Activated T-helper 2 cell treated with anti-CD3 and anti-CD28 coated beads, Interferon-gamma antibody, Interleukin-2, Interleukin-4, amounts not matched to agents 10 μg/mL and 5 μg/mL and 100 μg/mL, durations not matched to agents 14 hours and 24 hours and 36 hours (primary cell): ENCODE results near the gene KLRK1. TPM values are rescaled to one million over a fixed set of nuclear protein-coding genes. Genes with fewer than 3 reads are reported as not detected.
A peak's percentile ranks its signal among the peaks of the same experiment; 100 is the strongest.
"Not testable (repeated sequence)": the region's sequence is repeated elsewhere in the genome, so short reads cannot be mapped to it uniquely, and the experiment has no call there.

Experiments used
- DNase-seq: peaks from one replicate; pipeline ENCODE4 v3.0.0; 2021; ENCODE audit warnings: low spot score
- H3K27ac Mint-ChIP-seq: one replicate; pipeline ENCODE4 v1.8.0; 2021; ENCODE audit warnings: mixed read lengths
- H3K27me3 Mint-ChIP-seq: one replicate; pipeline ENCODE4 v1.8.0; 2021; ENCODE audit warnings: low read depth, mixed read lengths
- H3K36me3 Mint-ChIP-seq: one replicate; pipeline ENCODE4 v1.8.0; 2021; ENCODE audit warnings: low read depth, mixed read lengths
- H3K4me1 Mint-ChIP-seq: one replicate; pipeline ENCODE4 v1.8.0; 2021; ENCODE audit warnings: low read depth, mixed read lengths
- H3K4me3 Mint-ChIP-seq: one replicate; pipeline ENCODE4 v1.8.0; 2021; ENCODE audit warnings: low read depth, mild to moderate bottlenecking, moderate library complexity, mixed read lengths
- H3K9me3 Mint-ChIP-seq: one replicate; pipeline ENCODE4 v1.8.0; 2021; ENCODE audit warnings: mixed read lengths
- intact Hi-C: fragments of 100-400 bp; cut with micrococcal nuclease; formaldehyde crosslinking; loops from one replicate; pipeline ENCODE4 v1.15.1; 2023
- total RNA-seq: library from RNA; stranded (reverse); gene quantifications from 2 replicates; pipeline ENCODE4 v1.2.3, GENCODE V29; 2022

The KLRK1 gene
- total RNA-seq, 1 donor from 2014 or later = 0.75 TPM

- Mint-ChIP-seq H3K4me1 (peaks cover 9% of the 10 kb centered on the region), H3K27ac (no peak overlapping the region), H3K4me3 (no peak overlapping the region), H3K27me3 (peaks cover 27% of the 10 kb centered on the region), H3K36me3 (peaks cover 4% of the 10 kb centered on the region), H3K9me3 (peaks cover 5% of the 10 kb centered on the region)
- intact Hi-C loops = loop anchor here (2.0 to 10.0 kb wide), 5 partner anchors 44 to 176 kb away; partner anchors contain the start of gene GABARAPL1
- peak; percentile 51 for DNase-seq
These were observed 24.8 kb downstream of the KLRK1 start for GRCh38 chr12:10364815-10365622.

- peaks cover 5% of the 10 kb centered on the region for H3K9me3 Mint-ChIP-seq
- H3K27ac Mint-ChIP-seq = no peak overlapping the region
- intact Hi-C loops = loop anchor here (2.0 to 10.0 kb wide), 5 partner anchors 43 to 177 kb away; partner anchors contain the start of gene GABARAPL1
- peaks cover 27% of the 10 kb centered on the region for H3K27me3 Mint-ChIP-seq
- no peak overlapping the region for H3K4me3 Mint-ChIP-seq
- peaks cover 4% of the 10 kb centered on the region for H3K36me3 Mint-ChIP-seq
- peak; percentile 16 for DNase-seq
- peaks cover 9% of the 10 kb centered on the region for H3K4me1 Mint-ChIP-seq
These were observed 25.7 kb downstream of the KLRK1 start for GRCh38 chr12:10363914-10364814.

DNA sequence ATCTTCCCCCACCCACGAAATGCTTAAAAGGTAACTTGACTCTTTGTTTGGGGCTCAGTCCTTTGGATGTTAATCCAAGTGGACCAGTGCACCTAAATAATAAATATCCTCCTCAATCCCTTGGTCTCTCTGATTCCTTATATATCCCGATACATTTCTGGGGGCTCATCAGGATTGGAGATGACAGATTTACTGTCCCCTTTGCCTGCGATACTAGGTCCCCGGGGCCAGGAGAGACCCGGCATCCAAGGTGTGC lies 26.3 kb downstream of the KLRK1 start:
- Mint-ChIP-seq H3K27ac (no peak overlapping the region), H3K4me3 (no peak overlapping the region), H3K9me3 (peaks cover 5% of the 10 kb centered on the region), H3K36me3 (peaks cover 4% of the 10 kb centered on the region), H3K27me3 (peaks cover 29% of the 10 kb centered on the region), H3K4me1 (peaks cover 8% of the 10 kb centered on the region)
- DNase-seq = no peak
- intact Hi-C loops = loop anchor here (5.0 to 10.0 kb wide), 2 partner anchors 126 to 149 kb away; partner anchors contain the start of gene GABARAPL1

- Mint-ChIP-seq H3K4me3 (no peak overlapping the region), H3K9me3 (peaks cover 2% of the 10 kb centered on the region), H3K4me1 (peaks cover 8% of the 10 kb centered on the region), H3K27ac (no peak overlapping the region), H3K36me3 (peaks cover 2% of the 10 kb centered on the region), H3K27me3 (peaks cover 24% of the 10 kb centered on the region)
- intact Hi-C loops = loop anchor here (5.0 to 10.0 kb wide), 2 partner anchors 126 to 148 kb away; partner anchors contain the start of gene GABARAPL1
- no peak for DNase-seq
These were observed 26.8 kb downstream of the KLRK1 start for GRCh38 chr12:10362828-10363657.

DNA sequence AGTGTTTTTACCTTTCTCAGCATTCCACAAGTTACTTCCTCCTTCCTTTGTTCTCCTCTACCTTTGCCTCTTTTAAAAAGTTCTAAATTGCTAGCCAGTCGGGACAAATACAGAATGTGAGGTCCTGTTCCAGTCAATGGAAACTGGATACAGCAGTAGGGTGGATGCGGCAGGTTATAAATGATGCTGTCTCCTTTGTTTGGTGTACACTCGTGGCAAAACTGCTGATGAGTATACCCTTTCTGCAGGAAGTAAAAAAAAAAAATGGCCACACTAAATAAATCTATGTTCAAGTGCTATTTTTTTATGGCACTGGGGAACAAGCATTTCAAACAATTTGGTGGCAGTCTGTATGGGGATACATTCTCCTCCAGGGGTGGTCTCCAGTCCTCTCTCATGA lies 27.5 kb downstream of the KLRK1 start:
- Mint-ChIP-seq H3K27ac (no peak overlapping the region), H3K4me1 (peaks cover 8% of the 10 kb centered on the region), H3K4me3 (no peak overlapping the region), H3K36me3 (no peaks in the 10 kb centered on the region), H3K27me3 (peaks cover 26% of the 10 kb centered on the region), H3K9me3 (no peaks in the 10 kb centered on the region)
- intact Hi-C loops = loop anchor here (5.0 to 10.0 kb wide), 2 partner anchors 125 to 148 kb away; partner anchors contain the start of gene GABARAPL1
- DNase-seq = no peak

- H3K27me3 Mint-ChIP-seq = peaks cover 26% of the 10 kb centered on the region
- DNase-seq = no peak
- no peak overlapping the region for H3K4me3 Mint-ChIP-seq
- intact Hi-C loops = loop anchor here (5.0 to 10.0 kb wide), 2 partner anchors 124 to 147 kb away; partner anchors contain the start of gene GABARAPL1
- no peaks in the 10 kb centered on the region for H3K36me3 Mint-ChIP-seq
- H3K4me1 Mint-ChIP-seq = peaks cover 8% of the 10 kb centered on the region
- no peak overlapping the region for H3K27ac Mint-ChIP-seq
- H3K9me3 Mint-ChIP-seq = no peaks in the 10 kb centered on the region
These were observed 28.2 kb downstream of the KLRK1 start for GRCh38 chr12:10361622-10362021.

DNA sequence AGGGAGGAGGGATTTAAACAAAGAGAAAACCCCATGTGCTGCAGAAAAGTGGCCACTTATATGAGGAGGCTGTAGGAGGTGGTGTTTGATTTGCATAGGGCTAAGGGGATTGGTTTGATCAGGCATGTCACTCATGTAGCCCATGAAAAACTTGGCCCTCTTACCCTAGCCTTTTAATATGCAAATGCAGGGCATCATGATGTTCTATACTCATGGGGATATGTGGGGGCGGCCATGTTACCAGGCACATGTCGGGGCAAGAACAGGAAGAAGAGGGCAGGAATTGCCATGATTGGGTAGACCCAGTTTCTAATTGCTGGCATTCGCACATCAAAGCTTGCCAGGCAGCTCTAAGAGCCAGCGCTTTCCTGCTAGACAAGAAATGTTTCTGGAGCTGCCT lies 28.8 kb downstream of the KLRK1 start:
- H3K9me3 Mint-ChIP-seq = no peaks in the 10 kb centered on the region
- intact Hi-C loops = loop anchor here (5.0 to 10.0 kb wide), 2 partner anchors 124 to 146 kb away; partner anchors contain the start of gene GABARAPL1
- no peak overlapping the region for H3K27ac Mint-ChIP-seq
- H3K36me3 Mint-ChIP-seq = no peaks in the 10 kb centered on the region
- DNase-seq = no peak
- H3K27me3 Mint-ChIP-seq = peaks cover 28% of the 10 kb centered on the region
- no peak overlapping the region for H3K4me3 Mint-ChIP-seq
- H3K4me1 Mint-ChIP-seq = peaks cover 8% of the 10 kb centered on the region

DNA sequence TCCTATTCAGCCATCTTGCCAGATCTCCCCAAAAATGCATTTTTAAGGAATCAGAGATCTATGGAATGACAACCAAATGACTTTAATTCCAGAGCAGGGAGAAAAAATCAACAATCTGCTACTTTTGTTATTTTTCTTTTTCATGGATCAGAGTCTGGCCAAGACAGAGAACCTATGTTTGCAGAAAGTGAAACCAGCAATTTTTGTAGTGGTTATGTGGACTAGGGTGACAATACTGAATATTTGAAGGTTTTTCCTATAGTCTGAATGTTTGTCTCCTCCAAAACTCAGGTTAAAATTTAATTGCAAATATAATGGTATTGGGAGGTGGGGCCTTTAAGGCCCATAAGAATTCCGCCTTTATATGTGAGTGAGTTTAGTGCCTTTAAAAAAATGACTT lies 30.9 kb downstream of the KLRK1 start:
- no peaks in the 10 kb centered on the region for H3K36me3 Mint-ChIP-seq
- DNase-seq = no peak
- H3K9me3 Mint-ChIP-seq = no peaks in the 10 kb centered on the region
- H3K4me1 Mint-ChIP-seq = peaks cover 8% of the 10 kb centered on the region
- H3K27ac Mint-ChIP-seq = no peak overlapping the region
- H3K4me3 Mint-ChIP-seq = no peak overlapping the region
- intact Hi-C loops = no loop called here
- peaks cover 30% of the 10 kb centered on the region for H3K27me3 Mint-ChIP-seq

DNA sequence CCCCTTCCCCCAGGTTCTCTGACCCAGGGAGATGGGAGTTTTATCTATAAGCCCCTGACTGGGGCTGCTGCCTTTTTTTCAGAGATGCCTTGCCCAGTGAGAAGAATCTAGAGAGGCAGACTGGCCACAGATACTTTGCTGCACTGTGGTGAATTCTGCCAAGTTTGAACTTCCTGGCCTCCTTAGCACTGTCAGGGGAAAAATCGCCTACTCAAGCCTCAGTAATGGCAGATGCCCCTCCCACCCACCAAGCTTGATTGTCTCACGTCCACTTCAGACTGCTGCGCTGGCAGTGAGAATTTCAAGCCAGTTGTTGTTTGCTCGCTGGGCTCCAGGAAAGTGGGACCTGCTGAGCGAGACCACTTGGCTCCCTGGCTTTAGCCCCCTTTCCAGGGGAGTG lies 31.7 kb downstream of the KLRK1 start:
- H3K27ac Mint-ChIP-seq = no peak overlapping the region
- no peak for DNase-seq
- intact Hi-C loops = no loop called here
- peaks cover 8% of the 10 kb centered on the region for H3K4me1 Mint-ChIP-seq
- peaks cover 30% of the 10 kb centered on the region for H3K27me3 Mint-ChIP-seq
- no peaks in the 10 kb centered on the region for H3K36me3 Mint-ChIP-seq
- no peaks in the 10 kb centered on the region for H3K9me3 Mint-ChIP-seq
- H3K4me3 Mint-ChIP-seq = no peak overlapping the region

- Mint-ChIP-seq H3K36me3 (no peaks in the 10 kb centered on the region), H3K4me1 (no peaks in the 10 kb centered on the region), H3K27me3 (peaks cover 23% of the 10 kb centered on the region), H3K9me3 (peaks cover 9% of the 10 kb centered on the region), H3K27ac (no peak overlapping the region), H3K4me3 (no peak overlapping the region)
- DNase-seq = no peak
- intact Hi-C loops = no loop called here
These were observed 35.3 kb downstream of the KLRK1 start for GRCh38 chr12:10354502-10354901.

DNA sequence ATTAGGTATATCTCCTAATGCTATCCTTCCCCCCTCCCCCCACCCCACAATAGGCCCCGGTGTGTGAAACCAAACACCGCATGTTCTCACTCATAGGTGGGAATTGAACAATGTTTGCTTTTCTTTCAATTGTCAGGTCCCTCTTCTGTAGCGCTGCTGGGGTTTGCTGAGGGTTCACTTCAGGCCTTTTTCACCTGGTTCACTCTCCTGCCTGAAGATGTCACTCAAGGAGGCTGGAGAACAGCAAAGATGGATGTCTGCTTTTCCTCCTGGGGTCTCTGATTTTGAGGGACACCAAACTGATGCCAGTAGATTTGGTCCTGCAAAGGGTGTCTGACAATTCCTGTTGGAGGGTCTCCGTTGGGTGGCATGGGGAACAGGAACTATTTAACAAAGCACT lies 35.8 kb downstream of the KLRK1 start:
- intact Hi-C loops = no loop called here
- no peak overlapping the region for H3K27ac Mint-ChIP-seq
- no peaks in the 10 kb centered on the region for H3K36me3 Mint-ChIP-seq
- H3K4me1 Mint-ChIP-seq = no peaks in the 10 kb centered on the region
- DNase-seq = no peak
- H3K9me3 Mint-ChIP-seq = peaks cover 9% of the 10 kb centered on the region
- H3K4me3 Mint-ChIP-seq = no peak overlapping the region
- H3K27me3 Mint-ChIP-seq = peaks cover 23% of the 10 kb centered on the region

DNA sequence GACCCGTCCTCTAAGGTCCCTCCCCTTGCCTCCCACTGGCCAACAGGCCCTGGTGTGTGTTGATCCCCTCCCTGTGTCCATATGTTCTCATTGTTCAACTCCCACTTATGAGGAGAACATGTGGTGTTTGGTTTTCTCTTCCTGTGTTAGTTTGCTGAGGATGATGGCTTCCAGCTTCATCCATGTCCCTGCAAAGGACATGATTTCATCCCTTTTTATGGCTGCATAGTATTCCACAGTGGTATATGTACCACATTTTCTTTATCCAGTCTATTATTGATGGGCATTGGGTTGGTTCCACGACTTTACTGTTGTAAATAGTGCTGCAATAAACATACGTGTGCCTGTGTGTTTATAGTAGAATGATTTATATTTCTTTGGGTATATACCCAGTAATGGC lies 38.4 kb downstream of the KLRK1 start:
- intact Hi-C loops, H3K9me3 Mint-ChIP-seq, H3K36me3 Mint-ChIP-seq, H3K27ac Mint-ChIP-seq, H3K4me1 Mint-ChIP-seq, H3K4me3 Mint-ChIP-seq, DNase-seq: not testable (repeated sequence)
- H3K27me3 Mint-ChIP-seq = peaks cover 20% of the 10 kb centered on the region
